IMR-90 (cell line): Measurements from ENCODE around the gene COX10. TPM values are rescaled to one million over a fixed set of nuclear protein-coding genes. Genes with fewer than 3 reads are reported as not detected.

Experiments
- ATAC-seq: fragments of 200-7000 bp; cut with Tn5 transposase; 2 replicates; pipeline ENCODE4 v1.9.1; 2020; ENCODE audit warnings: low read depth, mild to moderate bottlenecking, moderate library complexity
- BruUV-seq: library from RNA; stranded (reverse); fragments of 400-500 nt; replicated peaks from 2 replicates; lab custom pipeline; 2021; lab: Mats Ljungman, UMichigan
- CTCF ChIA-PET: fragments of 300-600 bp; formaldehyde crosslinking; extraction: SDS; loops from one replicate; lab custom pipeline; 2021; ENCODE audit warnings: antibody characterized with exemption; lab: Yijun Ruan, JAX
- POLR2A ChIA-PET: fragments of 300-600 bp; sonication (Branson Sonifier 250); formaldehyde crosslinking; loops from one replicate; lab custom pipeline; 2022; ENCODE audit warnings: antibody characterized with exemption; ENCODE audit not compliant: unreplicated experiment; lab: Charles Lee
- DNase-seq: peaks from one replicate; pipeline ENCODE4 v3.0.0; 2013
- H2AFZ ChIP-seq: replicated peaks from 2 replicates; pipeline ENCODE3; 2013; ENCODE audit warnings: low read length, mild to moderate bottlenecking; ENCODE audit not compliant: poor library complexity
- H2AK5ac ChIP-seq: 2 replicates; pipeline ENCODE4 v1.6.1; 2013; ENCODE audit warnings: low read depth, low read length, inconsistent platforms
- H2AK9ac ChIP-seq: replicated peaks from 2 replicates; pipeline ENCODE3; 2013; ENCODE audit warnings: mild to moderate bottlenecking, low read depth, low read length, moderate library complexity; ENCODE audit not compliant: poor library complexity
- H2BK120ac ChIP-seq: 2 replicates; pipeline ENCODE4 v1.6.1; 2013; ENCODE audit warnings: low read depth, low read length, inconsistent platforms
- H2BK15ac ChIP-seq: 3 replicates; pipeline ENCODE4 v1.6.1; 2013; ENCODE audit warnings: low read depth, low read length, inconsistent platforms
- H2BK20ac ChIP-seq: 2 replicates; pipeline ENCODE4 v1.6.1; 2013; ENCODE audit warnings: low read depth, mild to moderate bottlenecking, inconsistent platforms, low read length, moderate library complexity
- H2BK5ac ChIP-seq: 2 replicates; pipeline ENCODE4 v1.6.1; 2013; ENCODE audit warnings: mild to moderate bottlenecking, low read depth, low read length, inconsistent platforms; ENCODE audit not compliant: poor library complexity, severe bottlenecking
- H3K14ac ChIP-seq: replicated peaks from 2 replicates; pipeline ENCODE4 v1.6.1; 2013; ENCODE audit warnings: low read depth, low read length, inconsistent platforms
- H3K18ac ChIP-seq: 2 replicates; pipeline ENCODE4 v1.6.1; 2013; ENCODE audit warnings: low read depth, low read length, control low read depth
- H3K23ac ChIP-seq: 2 replicates; pipeline ENCODE4 v1.6.1; 2013; ENCODE audit warnings: low read depth, low read length, inconsistent platforms
- H3K27ac ChIP-seq: 2 replicates; pipeline ENCODE4 v1.5.1; 2013; ENCODE audit warnings: mild to moderate bottlenecking, control low read depth, low read length; ENCODE audit not compliant: insufficient read depth
- H3K27me3 ChIP-seq: 2 replicates; pipeline ENCODE4 v1.6.1; 2013; ENCODE audit warnings: low read length; ENCODE audit not compliant: control insufficient read depth, insufficient read depth
- H3K36me3 ChIP-seq: 2 replicates; pipeline ENCODE4 v1.6.1; 2013; ENCODE audit warnings: low read length, mixed read lengths; ENCODE audit not compliant: control insufficient read depth, insufficient read depth
- H3K4ac ChIP-seq: 2 replicates; pipeline ENCODE4 v1.6.1; 2013; ENCODE audit warnings: low read depth, low read length, inconsistent platforms
- H3K4me1 ChIP-seq: 2 replicates; pipeline ENCODE4 v1.6.1; 2013; ENCODE audit warnings: low read length, mixed read lengths; ENCODE audit not compliant: control insufficient read depth, insufficient read depth
- H3K4me2 ChIP-seq: 2 replicates; pipeline ENCODE4 v1.6.1; 2013; ENCODE audit warnings: low read depth, mild to moderate bottlenecking, control low read depth, low read length, moderate library complexity
- H3K4me3 ChIP-seq: 2 replicates; pipeline ENCODE4 v1.5.1; 2013; ENCODE audit warnings: low read depth, mild to moderate bottlenecking, control low read depth, low read length, moderate library complexity; ENCODE audit not compliant: insufficient read depth
- H3K56ac ChIP-seq: 2 replicates; pipeline ENCODE4 v1.6.1; 2013; ENCODE audit warnings: low read length, inconsistent platforms; ENCODE audit not compliant: insufficient read depth; ENCODE audit errors: extremely low read depth
- H3K79me1 ChIP-seq, 2 experiments: 2 replicates each; pipeline ENCODE4 v1.6.1; 2013; ENCODE audit warnings: low read length in 2 of 2, inconsistent platforms in 1 of 2, low read depth in 1 of 2
- H3K9ac ChIP-seq: 2 replicates; pipeline ENCODE4 v1.6.1; 2013; ENCODE audit warnings: low read depth, low read length, control low read depth
- H3K9me1 ChIP-seq: 2 replicates; pipeline ENCODE4 v1.6.1; 2013; ENCODE audit warnings: low read length, inconsistent platforms; ENCODE audit not compliant: insufficient read depth
- H3K9me3 ChIP-seq: 2 replicates; pipeline ENCODE4 v1.6.1; 2013; ENCODE audit warnings: low read length; ENCODE audit not compliant: control insufficient read depth, insufficient read depth
- H4K20me1 ChIP-seq: 2 replicates; pipeline ENCODE4 v1.6.1; 2013; ENCODE audit warnings: low read length, inconsistent platforms; ENCODE audit not compliant: insufficient read depth
- H4K5ac ChIP-seq: 2 replicates; pipeline ENCODE4 v1.6.1; 2013; ENCODE audit warnings: mild to moderate bottlenecking, low read depth, low read length, control low read depth
- H4K8ac ChIP-seq, 2 experiments: 2 replicates each; pipeline ENCODE4 v1.6.1; 2013; ENCODE audit warnings: low read depth in 2 of 2, low read length in 2 of 2, control low read depth in 1 of 2, inconsistent platforms in 1 of 2
- H4K91ac ChIP-seq: 2 replicates; pipeline ENCODE4 v1.6.1; 2013; ENCODE audit warnings: low read depth, low read length, inconsistent platforms; ENCODE audit not compliant: insufficient read depth
- BHLHE40 ChIP-seq: fragments of 150-350 bp; IDR thresholded peaks from 2 replicates; pipeline ENCODE4 v1.6.1; 2016; ENCODE audit warnings: mild to moderate bottlenecking, low read depth, low read length
- CEBPB ChIP-seq: IDR thresholded peaks from 2 replicates; pipeline ENCODE4 v1.6.1; 2012; ENCODE audit warnings: low read depth, low read length, improper control_type of control experiment
- CHD1 ChIP-seq: IDR thresholded peaks from 2 replicates; pipeline ENCODE4 v1.6.1; 2012; ENCODE audit warnings: low read depth, low read length, improper control_type of control experiment
- FOS ChIP-seq: fragments of 150-350 bp; IDR thresholded peaks from 2 replicates; pipeline ENCODE4 v1.6.1; 2016; ENCODE audit warnings: low read depth, low read length
- MAFK ChIP-seq: IDR thresholded peaks from 2 replicates; pipeline ENCODE4 v1.6.1; 2012; ENCODE audit warnings: low read depth, low read length, improper control_type of control experiment
- MAZ ChIP-seq: IDR thresholded peaks from 2 replicates; pipeline ENCODE4 v1.6.1; 2012; ENCODE audit warnings: low read depth, mild to moderate bottlenecking, low read length, improper control_type of control experiment, moderate library complexity, borderline replicate concordance
- MXI1 ChIP-seq: IDR thresholded peaks from 2 replicates; pipeline ENCODE4 v1.6.1; 2012; ENCODE audit warnings: low read depth, mild to moderate bottlenecking, low read length, moderate library complexity, borderline replicate concordance
- NFE2L2 ChIP-seq: fragments of 150-350 bp; IDR thresholded peaks from 2 replicates; pipeline ENCODE4 v1.6.1; 2016; ENCODE audit warnings: low read depth, mild to moderate bottlenecking, low read length
- POLR2A ChIP-seq: IDR thresholded peaks from 2 replicates; pipeline ENCODE4 v1.6.1; 2012; ENCODE audit warnings: mild to moderate bottlenecking, low read depth, low read length
- RAD21 ChIP-seq: IDR thresholded peaks from 2 replicates; pipeline ENCODE4 v1.6.1; 2012; ENCODE audit warnings: low read length, improper control_type of control experiment
- RCOR1 ChIP-seq: IDR thresholded peaks from 2 replicates; pipeline ENCODE4 v1.6.1; 2012; ENCODE audit warnings: mild to moderate bottlenecking, low read length, improper control_type of control experiment; ENCODE audit not compliant: insufficient replicate concordance
- RFX5 ChIP-seq: IDR thresholded peaks from 2 replicates; pipeline ENCODE4 v1.8.0; 2012; ENCODE audit warnings: low read depth, mild to moderate bottlenecking, low read length, moderate library complexity
- SMC3 ChIP-seq: fragments of 150-350 bp; IDR thresholded peaks from 2 replicates; pipeline ENCODE4 v1.6.1; 2016; ENCODE audit warnings: low read depth, mild to moderate bottlenecking, antibody characterized with exemption, low read length, moderate library complexity
- WGBS, 2 experiments: methylation state at CpG; one replicate each; pipeline versions ENCODE4 v1.1.5 to v1.1.7; 2013; ENCODE audit warnings: missing lambda C conversion rate in 2 of 2; ENCODE audit not compliant: insufficient read length in 1 of 2; ENCODE audit errors: extremely low coverage in 2 of 2; 5-methylcytosine and 5-hydroxymethylcytosine counted together
- dilution Hi-C: fragments of 300-500 bp; cut with HindIII; formaldehyde crosslinking; loops from one replicate; pipeline ENCODE4 v1.14.3; 2018; ENCODE audit warnings: low sequenced_read_pairs; ENCODE audit not compliant: unreplicated experiment
- in situ Hi-C: fragments of 300-500 bp; cut with MboI; formaldehyde crosslinking; loops from 3 replicates; pipeline ENCODE4 v1.14.3; 2019; ENCODE audit warnings: low sequenced_read_pairs, inconsistent platforms, mixed read lengths
- intact Hi-C: fragments of 100-400 bp; cut with micrococcal nuclease; formaldehyde crosslinking; loops from 2 replicates; pipeline ENCODE4 v1.10.0; 2022
- polyA plus RNA-seq, 3 experiments: library from polyadenylated mRNA; depleted of rRNA; stranded (reverse); fragments of >200 nt; gene quantifications; 2 replicates each; pipeline ENCODE4 v1.2.3, GENCODE V29; 2012; ENCODE audit warnings: low replicate concordance in 1 of 3
- total RNA-seq: library from RNA; depleted of rRNA; stranded (reverse); fragments of >200 nt; gene quantifications from 2 replicates; pipeline ENCODE4 v1.2.3, GENCODE V29; 2012
- TF ChIP-seq, protein P1 (sequence below): conservative IDR thresholded peaks from 2 replicates; pipeline ENCODE4 v1.5.1; 2012; ENCODE audit warnings: mild to moderate bottlenecking, low read depth, low read length, improper control_type of control experiment
- TF ChIP-seq, protein P2 (sequence below): fragments of 150-350 bp; IDR thresholded peaks from 2 replicates; pipeline ENCODE4 v1.6.1; 2016; ENCODE audit warnings: low read depth, mild to moderate bottlenecking, low read length, moderate library complexity, borderline replicate concordance
- TF ChIP-seq, protein P3 (sequence below): fragments of 150-350 bp; IDR thresholded peaks from 2 replicates; pipeline ENCODE4 v1.6.1; 2017; ENCODE audit warnings: mild to moderate bottlenecking, antibody characterized with exemption, low read length, low read depth

Gene COX10
- total and polyA plus RNA-seq, 2 of the 4 experiments (the other 2 are of a cell fraction), result 15.4 to 16.1 TPM

- BruUV-seq, result no TSS peak
- Histone ChIP-seq H4K5ac (no peak overlapping the region), H3K23ac (no peak overlapping the region), H3K9me1 (peaks cover 10% of the 10 kb centered on the region), H4K20me1 (peaks cover 6% of the 10 kb centered on the region; the same call in 1 of the 2 replicates), H3K9ac (no peak overlapping the region), H2AK9ac (no peak overlapping the region), H2BK15ac (no peak overlapping the region), H3K4ac (no peak overlapping the region), H3K27ac (no peak overlapping the region), H3K4me3 (no peak overlapping the region), H3K4me1 (peaks cover 4% of the 10 kb centered on the region), H3K56ac (no peak overlapping the region), H3K14ac (no peak overlapping the region), H2AK5ac (no peak overlapping the region), H2BK5ac (no peak overlapping the region), H3K79me1 (peaks cover 23 to 25% of the 10 kb centered on the region in 2 experiments; a peak in 3 of 4 replicates), H2AFZ (no peak overlapping the region), H4K8ac (no peak overlapping the region), H4K91ac (no peak overlapping the region), H2BK20ac (no peak overlapping the region), H2BK120ac (no peak overlapping the region), H3K27me3 (no peaks in the 10 kb centered on the region), H3K9me3 (no peaks in the 10 kb centered on the region), H3K4me2 (no peak overlapping the region), H3K36me3 (no peaks in the 10 kb centered on the region), H3K18ac (no peak overlapping the region)
- in situ Hi-C loops (no loop called here), intact Hi-C loops (no loop called here), dilution Hi-C loops (no loop called here)
- no peak for ATAC-seq
- CTCF ChIA-PET, result interaction anchor here (0.7 kb wide), 1 partner anchor 50 kb away, joined by 4 read pairs; no protein-coding TSS in a partner anchor
- no peak for DNase-seq
- POLR2A ChIA-PET, result no interaction called here
- no peak for TF ChIP-seq CHD1
- TF ChIP-seq, protein P1, sequence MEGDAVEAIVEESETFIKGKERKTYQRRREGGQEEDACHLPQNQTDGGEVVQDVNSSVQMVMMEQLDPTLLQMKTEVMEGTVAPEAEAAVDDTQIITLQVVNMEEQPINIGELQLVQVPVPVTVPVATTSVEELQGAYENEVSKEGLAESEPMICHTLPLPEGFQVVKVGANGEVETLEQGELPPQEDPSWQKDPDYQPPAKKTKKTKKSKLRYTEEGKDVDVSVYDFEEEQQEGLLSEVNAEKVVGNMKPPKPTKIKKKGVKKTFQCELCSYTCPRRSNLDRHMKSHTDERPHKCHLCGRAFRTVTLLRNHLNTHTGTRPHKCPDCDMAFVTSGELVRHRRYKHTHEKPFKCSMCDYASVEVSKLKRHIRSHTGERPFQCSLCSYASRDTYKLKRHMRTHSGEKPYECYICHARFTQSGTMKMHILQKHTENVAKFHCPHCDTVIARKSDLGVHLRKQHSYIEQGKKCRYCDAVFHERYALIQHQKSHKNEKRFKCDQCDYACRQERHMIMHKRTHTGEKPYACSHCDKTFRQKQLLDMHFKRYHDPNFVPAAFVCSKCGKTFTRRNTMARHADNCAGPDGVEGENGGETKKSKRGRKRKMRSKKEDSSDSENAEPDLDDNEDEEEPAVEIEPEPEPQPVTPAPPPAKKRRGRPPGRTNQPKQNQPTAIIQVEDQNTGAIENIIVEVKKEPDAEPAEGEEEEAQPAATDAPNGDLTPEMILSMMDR, result no peak
- TF ChIP-seq SMC3, result no peak
- TF ChIP-seq, protein P2, sequence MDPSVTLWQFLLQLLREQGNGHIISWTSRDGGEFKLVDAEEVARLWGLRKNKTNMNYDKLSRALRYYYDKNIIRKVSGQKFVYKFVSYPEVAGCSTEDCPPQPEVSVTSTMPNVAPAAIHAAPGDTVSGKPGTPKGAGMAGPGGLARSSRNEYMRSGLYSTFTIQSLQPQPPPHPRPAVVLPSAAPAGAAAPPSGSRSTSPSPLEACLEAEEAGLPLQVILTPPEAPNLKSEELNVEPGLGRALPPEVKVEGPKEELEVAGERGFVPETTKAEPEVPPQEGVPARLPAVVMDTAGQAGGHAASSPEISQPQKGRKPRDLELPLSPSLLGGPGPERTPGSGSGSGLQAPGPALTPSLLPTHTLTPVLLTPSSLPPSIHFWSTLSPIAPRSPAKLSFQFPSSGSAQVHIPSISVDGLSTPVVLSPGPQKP, result no peak
- TF ChIP-seq RCOR1, result no peak
- no peak for TF ChIP-seq MXI1
- no peak for TF ChIP-seq FOS
- TF ChIP-seq, protein P3, sequence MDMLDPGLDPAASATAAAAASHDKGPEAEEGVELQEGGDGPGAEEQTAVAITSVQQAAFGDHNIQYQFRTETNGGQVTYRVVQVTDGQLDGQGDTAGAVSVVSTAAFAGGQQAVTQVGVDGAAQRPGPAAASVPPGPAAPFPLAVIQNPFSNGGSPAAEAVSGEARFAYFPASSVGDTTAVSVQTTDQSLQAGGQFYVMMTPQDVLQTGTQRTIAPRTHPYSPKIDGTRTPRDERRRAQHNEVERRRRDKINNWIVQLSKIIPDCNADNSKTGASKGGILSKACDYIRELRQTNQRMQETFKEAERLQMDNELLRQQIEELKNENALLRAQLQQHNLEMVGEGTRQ, result no peak
- TF ChIP-seq MAZ, result no peak
- no peak for TF ChIP-seq POLR2A
- no peak for TF ChIP-seq RAD21
- TF ChIP-seq RFX5, result no peak
- TF ChIP-seq BHLHE40, result no peak
- TF ChIP-seq CEBPB, result no peak
- TF ChIP-seq MAFK, result no peak
- no peak for TF ChIP-seq NFE2L2
- no CpG with 5 or more reads among the region's 5 CpGs for WGBS, 2 experiments
Measured at GRCh38 chr17:14149751-14150150, 80.4 kb downstream of the COX10 start.
